Mesodermal cell (in vitro differentiated cells): Measurements from ENCODE around the gene SCUBE1.
"Not testable (repeated sequence)": the region's sequence is repeated elsewhere in the genome, so short reads cannot be mapped to it uniquely, and the experiment has no call there.

ENCODE experiments used
- H3K27ac ChIP-seq: 2 replicates; pipeline ENCODE4 v1.7.0; 2013; ENCODE audit warnings: mild to moderate bottlenecking, low read depth, low read length, moderate library complexity; ENCODE audit not compliant: severe bottlenecking
- H3K36me3 ChIP-seq: 2 replicates; pipeline ENCODE4 v1.7.1; 2013; ENCODE audit warnings: mild to moderate bottlenecking, low read length, moderate library complexity; ENCODE audit not compliant: control insufficient read depth, insufficient read depth
- H3K4me1 ChIP-seq: one replicate; pipeline ENCODE4 v1.7.1; 2013; ENCODE audit warnings: mild to moderate bottlenecking, low read length; ENCODE audit not compliant: insufficient read depth, control insufficient read depth, poor library complexity, severe bottlenecking
- H3K4me3 ChIP-seq: 2 replicates; pipeline ENCODE4 v1.7.0; 2013; ENCODE audit warnings: low read length, control low read depth, mild to moderate bottlenecking; ENCODE audit not compliant: insufficient read depth, poor library complexity, severe bottlenecking; ENCODE audit errors: extremely low read depth
- H3K9me3 ChIP-seq: 2 replicates; pipeline ENCODE4 v1.7.1; 2013; ENCODE audit warnings: mild to moderate bottlenecking, low read length, moderate library complexity; ENCODE audit not compliant: control insufficient read depth
- WGBS, 2 experiments: methylation state at CpG; one replicate each; pipeline ENCODE4 v1.1.5; 2013; ENCODE audit warnings: missing lambda C conversion rate in 2 of 2; ENCODE audit not compliant: insufficient coverage in 2 of 2; 5-methylcytosine and 5-hydroxymethylcytosine counted together

SCUBE1 gene

GRCh38 chr22:43280523-43280886 lies 62.7 kb downstream of the SCUBE1 start:
- not testable (repeated sequence) for H3K4me3 ChIP-seq, H3K27ac ChIP-seq, H3K9me3 ChIP-seq, H3K36me3 ChIP-seq
- WGBS, 2 experiments = 63 to 67% methylated on average over 3 of the region's 3 CpGs
- peaks cover 16% of the 10 kb centered on the region for H3K4me1 ChIP-seq

GRCh38 chr22:43279867-43280522 lies 63.2 kb downstream of the SCUBE1 start:
- Histone ChIP-seq H3K9me3 (no peaks in the 10 kb centered on the region), H3K4me3 (no peak overlapping the region), H3K27ac (no peak overlapping the region), H3K36me3 (no peaks in the 10 kb centered on the region), H3K4me1 (peaks cover 17% of the 10 kb centered on the region)
- WGBS, 2 experiments = 60 to 66% methylated on average over 15 to 20 of the region's 20 CpGs

- no peak overlapping the region for H3K4me3 ChIP-seq
- no peaks in the 10 kb centered on the region for H3K9me3 ChIP-seq
- no peak overlapping the region for H3K27ac ChIP-seq
- no peaks in the 10 kb centered on the region for H3K36me3 ChIP-seq
- 79 to 85% methylated on average over 11 to 12 of the region's 13 CpGs for WGBS, 2 experiments
- H3K4me1 ChIP-seq = peaks cover 21% of the 10 kb centered on the region
These were observed 65.1 kb downstream of the SCUBE1 start for GRCh38 chr22:43277987-43278601.

GRCh38 chr22:43277091-43277490 lies 66.1 kb downstream of the SCUBE1 start:
- 96 to 98% methylated on average over 9 to 10 of the region's 10 CpGs for WGBS, 2 experiments
- Histone ChIP-seq H3K4me1 (peaks cover 21% of the 10 kb centered on the region), H3K36me3 (no peaks in the 10 kb centered on the region), H3K4me3 (no peak overlapping the region), H3K9me3 (no peaks in the 10 kb centered on the region), H3K27ac (no peak overlapping the region)

- WGBS, 2 experiments = 92 to 94% methylated on average over 10 to 11 of the region's 12 CpGs
- no peak overlapping the region for H3K27ac ChIP-seq
- H3K4me1 ChIP-seq = peaks cover 21% of the 10 kb centered on the region
- no peaks in the 10 kb centered on the region for H3K36me3 ChIP-seq
- H3K9me3 ChIP-seq = no peaks in the 10 kb centered on the region
- no peak overlapping the region for H3K4me3 ChIP-seq
These were observed 66.9 kb downstream of the SCUBE1 start for GRCh38 chr22:43276321-43276720.

- Histone ChIP-seq H3K4me1 (peaks cover 21% of the 10 kb centered on the region), H3K36me3 (no peaks in the 10 kb centered on the region), H3K27ac (no peak overlapping the region), H3K4me3 (no peak overlapping the region), H3K9me3 (no peaks in the 10 kb centered on the region)
- WGBS, 2 experiments = 43 to 45% methylated on average over 16 to 19 of the region's 19 CpGs
These were observed 67.4 kb downstream of the SCUBE1 start for GRCh38 chr22:43275545-43276317.

- Histone ChIP-seq H3K9me3 (no peaks in the 10 kb centered on the region), H3K4me1 (peaks cover 17% of the 10 kb centered on the region), H3K36me3 (no peaks in the 10 kb centered on the region), H3K4me3 (no peak overlapping the region), H3K27ac (no peak overlapping the region)
- 82 to 87% methylated on average over 21 to 25 of the region's 25 CpGs for WGBS, 2 experiments
These were observed 68.5 kb downstream of the SCUBE1 start for GRCh38 chr22:43274595-43275240.

- Histone ChIP-seq H3K27ac (no peak overlapping the region), H3K36me3 (no peaks in the 10 kb centered on the region), H3K4me3 (no peak overlapping the region), H3K4me1 (peaks cover 15% of the 10 kb centered on the region), H3K9me3 (no peaks in the 10 kb centered on the region)
- 26 to 31% methylated on average over 6 to 7 of the region's 9 CpGs for WGBS, 2 experiments
These were observed 69.2 kb downstream of the SCUBE1 start for GRCh38 chr22:43273902-43274484.

- H3K36me3 ChIP-seq = no peaks in the 10 kb centered on the region
- H3K4me1 ChIP-seq = peaks cover 15% of the 10 kb centered on the region
- H3K27ac ChIP-seq = no peak overlapping the region
- WGBS, 2 experiments = 82 to 88% methylated on average over 7 to 12 of the region's 12 CpGs
- no peaks in the 10 kb centered on the region for H3K9me3 ChIP-seq
- H3K4me3 ChIP-seq = no peak overlapping the region
These were observed 70.3 kb downstream of the SCUBE1 start for GRCh38 chr22:43272869-43273318.

- Histone ChIP-seq H3K27ac (no peak overlapping the region), H3K9me3 (no peaks in the 10 kb centered on the region)
- 86 to 95% methylated on average over 11 to 12 of the region's 12 CpGs for WGBS, 2 experiments
These were observed 70.9 kb downstream of the SCUBE1 start for GRCh38 chr22:43272301-43272700.

More at GRCh38 chr22:43272301-43272700, 70.9 kb downstream of the SCUBE1 start:
- H3K4me1 ChIP-seq = peaks cover 15% of the 10 kb centered on the region
- H3K36me3 ChIP-seq = no peaks in the 10 kb centered on the region
- no peak overlapping the region for H3K4me3 ChIP-seq
